Measurements from ENCODE around the gene RHBDF1.

Gene RHBDF1

GRCh38 chr16:72561-73548 is at the start of gene RHBDF1:
TSS of gene RHBDF1 (minus strand) at chr16:72631. CDS start at chr16:65015, 7,616 bp downstream.
- DNase-seq (ENCODE audit: low spot score) = no peak

GRCh38 chr16:120756-121155 is 48.3 kb upstream of the RHBDF1 start:
- no peak for DNase-seq (ENCODE audit: low spot score)

- no peak for DNase-seq (ENCODE audit: low spot score)
Observed at GRCh38 chr16:119835-120491, 47.5 kb upstream of the RHBDF1 start.

- DNase-seq (ENCODE audit: low spot score) = no peak
Observed at GRCh38 chr16:119295-119694, 46.9 kb upstream of the RHBDF1 start.

GRCh38 chr16:118857-119256 is 46.4 kb upstream of the RHBDF1 start:
- no peak for DNase-seq (ENCODE audit: low spot score)

GRCh38 chr16:117379-118365 is 45.2 kb upstream of the RHBDF1 start:
- peak; percentile 79 for DNase-seq (ENCODE audit: low spot score)

GRCh38 chr16:116015-116414 is 43.6 kb upstream of the RHBDF1 start:
- DNase-seq (ENCODE audit: low spot score) = no peak

- DNase-seq (ENCODE audit: low spot score) = no peak
Observed at GRCh38 chr16:114327-114726, 41.9 kb upstream of the RHBDF1 start.

GRCh38 chr16:112153-112840 is 39.9 kb upstream of the RHBDF1 start:
- DNase-seq (ENCODE audit: low spot score) = no peak

GRCh38 chr16:106623-107324 is 34.3 kb upstream of the RHBDF1 start:
- DNase-seq (ENCODE audit: low spot score) = peak; percentile 69

GRCh38 chr16:105521-105920 is 33.1 kb upstream of the RHBDF1 start:
- no peak for DNase-seq (ENCODE audit: low spot score)

- DNase-seq (ENCODE audit: low spot score) = no peak
Observed at GRCh38 chr16:104928-105327, 32.5 kb upstream of the RHBDF1 start.

- DNase-seq (ENCODE audit: low spot score) = no peak
Observed at GRCh38 chr16:104355-104754, 31.9 kb upstream of the RHBDF1 start.

GRCh38 chr16:102060-102855 is 29.8 kb upstream of the RHBDF1 start:
- DNase-seq (ENCODE audit: low spot score) = no peak

- no peak for DNase-seq (ENCODE audit: low spot score)
Observed at GRCh38 chr16:101586-101985, 29.2 kb upstream of the RHBDF1 start.

- DNase-seq (ENCODE audit: low spot score) = no peak
Observed at GRCh38 chr16:100989-101388, 28.6 kb upstream of the RHBDF1 start.

GRCh38 chr16:97822-98221 is 25.4 kb upstream of the RHBDF1 start:
- no peak for DNase-seq (ENCODE audit: low spot score)

GRCh38 chr16:96935-97381 is 24.5 kb upstream of the RHBDF1 start:
- DNase-seq (ENCODE audit: low spot score) = peak; percentile 97

- no peak for DNase-seq (ENCODE audit: low spot score)
Observed at GRCh38 chr16:94918-95265, 22.5 kb upstream of the RHBDF1 start.
